Measurements from ENCODE around the gene DUSP3. TPM values are rescaled to one million over a fixed set of nuclear protein-coding genes. Genes with fewer than 3 reads are reported as not detected.

Gene DUSP3
- total RNA-seq, 4 donors from 2014 or later = 37.1 to 120 (median 87.1) TPM

DNA sequence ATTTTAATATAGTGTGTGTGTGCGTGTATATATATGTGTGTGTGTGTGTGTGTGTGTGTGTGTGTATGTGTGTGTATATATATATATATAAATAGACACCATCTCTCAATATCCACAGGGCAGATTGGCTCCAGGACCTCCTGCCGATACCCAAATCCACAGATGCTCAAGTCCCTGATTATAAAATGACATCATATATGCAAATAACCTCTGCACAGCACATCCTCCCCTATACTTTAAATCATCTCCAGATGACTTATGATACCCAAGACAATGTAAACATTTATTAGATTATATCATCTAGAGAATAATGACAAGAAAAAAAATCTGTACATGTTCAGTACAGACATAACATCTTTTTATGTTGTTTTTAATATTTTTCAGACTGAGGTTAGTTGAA lies 7.8 kb downstream of the DUSP3 start:
- Histone ChIP-seq H3K27me3 (no peaks in the 10 kb centered on the region), H3K36me3 (peaks cover 0 to 75% (median 0%) of the 10 kb centered on the region in 3 donors), H3K27ac (no peak overlapping the region), H3K4me3 (no peak overlapping the region), H3K4me1 (peaks cover 0 to 10% (median 0%) of the 10 kb centered on the region in 4 donors), H3K9me3 (no peaks in the 10 kb centered on the region)
- DNase-seq = no peak
- TF ChIP-seq, protein P1, sequence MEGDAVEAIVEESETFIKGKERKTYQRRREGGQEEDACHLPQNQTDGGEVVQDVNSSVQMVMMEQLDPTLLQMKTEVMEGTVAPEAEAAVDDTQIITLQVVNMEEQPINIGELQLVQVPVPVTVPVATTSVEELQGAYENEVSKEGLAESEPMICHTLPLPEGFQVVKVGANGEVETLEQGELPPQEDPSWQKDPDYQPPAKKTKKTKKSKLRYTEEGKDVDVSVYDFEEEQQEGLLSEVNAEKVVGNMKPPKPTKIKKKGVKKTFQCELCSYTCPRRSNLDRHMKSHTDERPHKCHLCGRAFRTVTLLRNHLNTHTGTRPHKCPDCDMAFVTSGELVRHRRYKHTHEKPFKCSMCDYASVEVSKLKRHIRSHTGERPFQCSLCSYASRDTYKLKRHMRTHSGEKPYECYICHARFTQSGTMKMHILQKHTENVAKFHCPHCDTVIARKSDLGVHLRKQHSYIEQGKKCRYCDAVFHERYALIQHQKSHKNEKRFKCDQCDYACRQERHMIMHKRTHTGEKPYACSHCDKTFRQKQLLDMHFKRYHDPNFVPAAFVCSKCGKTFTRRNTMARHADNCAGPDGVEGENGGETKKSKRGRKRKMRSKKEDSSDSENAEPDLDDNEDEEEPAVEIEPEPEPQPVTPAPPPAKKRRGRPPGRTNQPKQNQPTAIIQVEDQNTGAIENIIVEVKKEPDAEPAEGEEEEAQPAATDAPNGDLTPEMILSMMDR (IDR thresholded peaks at IDR 0.05) = no peak
- no peak for TF ChIP-seq POLR2A (IDR thresholded peaks at IDR 0.05)

DNA sequence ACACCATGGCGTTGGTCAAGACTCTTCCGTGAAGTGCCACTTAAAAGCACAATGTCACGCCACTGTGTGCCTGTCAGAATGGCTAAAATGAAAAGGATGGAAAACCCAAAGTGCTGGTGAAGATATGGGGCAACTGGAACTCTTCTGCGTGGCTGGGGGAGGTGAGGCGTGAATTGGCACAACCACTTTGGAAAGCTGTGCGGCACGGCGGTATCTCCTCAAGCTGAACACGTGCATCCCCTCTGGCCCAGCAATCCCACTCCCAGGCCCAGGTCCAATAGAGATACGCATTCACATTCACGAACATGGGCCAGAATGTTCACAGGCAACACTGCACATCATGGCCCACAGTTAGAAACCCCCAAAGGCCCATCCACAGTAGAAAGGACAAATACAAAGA lies 8.9 kb downstream of the DUSP3 start:
- H3K9me3 ChIP-seq = no peaks in the 10 kb centered on the region
- no peak overlapping the region for H3K4me3 ChIP-seq
- H3K27ac ChIP-seq = no peak overlapping the region
- peaks cover 0 to 67% (median 0%) of the 10 kb centered on the region in 3 donors for H3K36me3 ChIP-seq
- no peaks in the 10 kb centered on the region for H3K27me3 ChIP-seq
- no peak for TF ChIP-seq POLR2A (IDR thresholded peaks at IDR 0.05)
- TF ChIP-seq, protein P1 (IDR thresholded peaks at IDR 0.05) = no peak
- no peak for DNase-seq
- H3K4me1 ChIP-seq = peaks cover 0 to 10% (median 0%) of the 10 kb centered on the region in 4 donors

DNA sequence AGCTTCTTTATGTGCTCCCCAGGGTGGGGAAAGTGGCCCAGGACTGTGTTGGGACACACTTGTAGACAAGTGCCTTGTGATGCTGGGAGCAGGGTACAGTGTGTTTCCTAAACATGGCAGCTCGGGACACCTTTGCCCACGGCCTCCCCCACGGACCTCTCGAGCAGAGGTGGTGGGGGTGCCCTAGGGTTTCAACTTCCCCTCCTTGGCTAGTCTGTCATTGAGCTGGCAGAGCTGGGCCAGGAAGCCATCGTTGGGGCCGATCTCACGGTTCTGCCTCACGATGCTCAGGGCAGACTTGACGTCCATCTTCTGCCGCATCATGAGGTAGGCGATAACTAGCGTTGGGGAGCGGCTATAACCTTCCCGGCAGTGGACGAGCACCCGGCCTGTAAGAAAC lies 9.4 kb downstream of the DUSP3 start:
- Histone ChIP-seq H3K27ac (no peak overlapping the region), H3K36me3 (peaks cover 0 to 63% (median 0%) of the 10 kb centered on the region in 3 donors)
- no peak for DNase-seq

DNA sequence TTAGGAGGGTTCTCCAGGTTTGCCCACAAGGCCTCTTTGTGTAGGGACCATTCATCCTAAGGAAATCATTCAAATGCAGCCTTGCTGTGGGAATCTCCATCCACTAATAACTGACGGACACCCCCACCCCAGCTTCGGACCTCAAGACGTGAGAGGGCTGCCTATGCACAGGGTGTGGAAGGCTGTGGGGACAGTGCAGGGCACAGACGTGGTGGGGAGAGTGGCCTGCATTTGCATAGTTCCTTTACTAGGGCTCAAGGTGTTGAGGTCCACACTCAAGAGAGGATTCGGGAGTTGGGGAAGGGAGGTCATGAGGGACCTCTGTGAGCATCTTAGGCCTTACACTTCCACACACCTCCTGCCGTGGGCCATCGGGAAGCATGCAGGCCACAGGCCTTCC lies 9.8 kb downstream of the DUSP3 start:
- Histone ChIP-seq H3K27me3 (no peaks in the 10 kb centered on the region), H3K4me3 (no peak overlapping the region), H3K27ac (no peak overlapping the region), H3K36me3 (peaks cover 0 to 58% (median 0%) of the 10 kb centered on the region in 3 donors), H3K4me1 (peaks cover 0 to 10% (median 0%) of the 10 kb centered on the region in 4 donors), H3K9me3 (no peaks in the 10 kb centered on the region)
- no peak for DNase-seq
- TF ChIP-seq, protein P1 (IDR thresholded peaks at IDR 0.05) = no peak
- TF ChIP-seq POLR2A (IDR thresholded peaks at IDR 0.05) = no peak

More for the DNA sequence above, 9.4 kb downstream of the DUSP3 start:
- Histone ChIP-seq H3K9me3 (no peaks in the 10 kb centered on the region), H3K4me3 (no peak overlapping the region), H3K4me1 (peaks cover 0 to 10% (median 0%) of the 10 kb centered on the region in 4 donors), H3K27me3 (no peaks in the 10 kb centered on the region)
- no peak for TF ChIP-seq POLR2A (IDR thresholded peaks at IDR 0.05)
- TF ChIP-seq, protein P1 (IDR thresholded peaks at IDR 0.05) = no peak

DNA sequence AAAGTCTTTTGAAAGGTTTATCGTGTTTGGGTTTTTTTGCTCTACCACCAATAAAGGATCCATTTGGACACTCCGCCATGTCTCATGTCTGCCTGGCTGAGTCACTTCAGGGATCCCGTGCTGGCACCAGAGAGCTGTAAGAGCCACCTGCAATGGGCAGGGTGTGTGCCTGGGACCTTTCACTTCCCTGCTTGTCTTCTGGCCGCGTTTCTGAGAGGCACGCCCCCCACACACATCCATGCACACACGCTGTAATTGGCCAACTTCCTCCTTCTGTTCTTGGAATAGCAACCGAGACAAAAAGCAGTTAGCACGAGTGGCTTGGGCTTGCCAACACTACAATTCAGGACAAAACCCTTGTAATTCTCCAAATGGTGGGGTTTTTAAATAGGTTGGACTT lies 10.4 kb downstream of the DUSP3 start:
- Histone ChIP-seq H3K36me3 (peaks cover 0 to 53% (median 0%) of the 10 kb centered on the region in 3 donors), H3K4me3 (no peak overlapping the region), H3K27ac (no peak overlapping the region), H3K27me3 (no peaks in the 10 kb centered on the region), H3K9me3 (no peaks in the 10 kb centered on the region), H3K4me1 (peaks cover 0 to 10% (median 0%) of the 10 kb centered on the region in 4 donors)
- no peak for TF ChIP-seq POLR2A (IDR thresholded peaks at IDR 0.05)
- DNase-seq = peak in 2 of 3 donors; percentile 27 to 53

DNA sequence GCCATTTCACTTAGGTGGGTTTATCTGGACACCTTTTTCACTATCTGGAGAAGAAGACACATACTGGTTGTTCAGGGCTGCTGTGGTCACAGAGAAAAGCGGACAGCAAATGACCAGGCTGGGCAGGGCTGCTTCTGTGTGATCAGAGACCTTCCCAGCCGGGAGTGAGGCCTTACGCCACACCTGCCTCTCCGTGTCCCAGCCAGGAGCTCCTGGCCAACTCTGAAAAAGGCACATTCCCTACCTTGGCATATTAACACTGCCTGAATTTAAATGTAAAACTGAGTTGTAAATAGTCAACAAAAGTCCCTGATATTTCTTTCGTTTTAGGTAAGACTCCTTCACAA lies 11.1 kb downstream of the DUSP3 start:
- Histone ChIP-seq H3K27ac (no peak overlapping the region), H3K4me3 (no peak overlapping the region), H3K36me3 (peaks cover 0 to 46% (median 0%) of the 10 kb centered on the region in 3 donors), H3K27me3 (no peaks in the 10 kb centered on the region), H3K9me3 (no peaks in the 10 kb centered on the region), H3K4me1 (peaks cover 0 to 5% (median 0%) of the 10 kb centered on the region in 4 donors)
- TF ChIP-seq, protein P1 (IDR thresholded peaks at IDR 0.05) = no peak
- no peak for TF ChIP-seq POLR2A (IDR thresholded peaks at IDR 0.05)
- no peak for DNase-seq

Measured in Peyer's patch (tissue), 4 donors.